ENCODE measurements around the gene SLC66A2. TPM values are rescaled to one million over a fixed set of nuclear protein-coding genes. Genes with fewer than 3 reads are reported as not detected.

The SLC66A2 gene
- total RNA-seq, 1 experiment from 2014 or later = 13.0 TPM

- Mint-ChIP-seq H3K4me3 (no peak overlapping the region), H3K27ac (no peak overlapping the region), H3K27me3 (ENCODE audit: low read depth) (peaks cover 89% of the 10 kb centered on the region), H3K9me3 (no peaks in the 10 kb centered on the region; a peak in 2 of 5 replicates), H3K36me3 (ENCODE audit: insufficient read depth in 1 of 3, low read depth in 3 of 3) (no peaks in the 10 kb centered on the region), H3K4me1 (peaks cover 39% of the 10 kb centered on the region in 2 experiments)
- H4K91ac ChIP-seq (ENCODE audit: insufficient read length, low read depth, low read length) = no peak overlapping the region
- no peak overlapping the region for H2BK15ac ChIP-seq (ENCODE audit: low read depth, low read length)
- no peaks in the 10 kb centered on the region for H3K9me3 ChIP-seq (ENCODE audit: control insufficient read depth, low read depth, low read length)
- no peak overlapping the region for H3K27ac ChIP-seq (ENCODE audit: insufficient read length, low read depth, low read length)
- H3K23me2 ChIP-seq (ENCODE audit: insufficient read length, low read depth, low read length, poor library complexity, severe bottlenecking) = no peaks in the 10 kb centered on the region
- no peaks in the 10 kb centered on the region for H3K79me1 ChIP-seq (ENCODE audit: insufficient read depth, low read depth, low read length, poor library complexity, severe bottlenecking)
- H3K14ac ChIP-seq (ENCODE audit: insufficient read depth, low read length) = no peak overlapping the region
- H2AK5ac ChIP-seq (ENCODE audit: insufficient read length, low read length) = no peak overlapping the region
- no peak overlapping the region for H4K8ac ChIP-seq (replicated peaks; ENCODE audit: insufficient read length, low read depth, low read length)
- H3K79me2 ChIP-seq (ENCODE audit: insufficient read depth, low read length) = no peaks in the 10 kb centered on the region
- H3K27me3 ChIP-seq (ENCODE audit: insufficient read depth, low read length) = peaks cover 32% of the 10 kb centered on the region; the same call in 1 of the 2 replicates
- no peak overlapping the region for H3K9ac ChIP-seq (ENCODE audit: extremely low read depth, insufficient read length, low read length)
- H2BK120ac ChIP-seq (ENCODE audit: low read depth, low read length, poor library complexity, severe bottlenecking) = no peak overlapping the region
- H4K20me1 ChIP-seq (ENCODE audit: control insufficient read depth, insufficient read depth, insufficient read length) = peaks cover 3% of the 10 kb centered on the region
- WGBS (ENCODE audit: extremely low coverage, insufficient read length, low lambda C conversion rate) = no CpG with 5 or more reads among the region's 29 CpGs
- no peak overlapping the region for H2BK20ac ChIP-seq (ENCODE audit: low read depth, low read length, poor library complexity, severe bottlenecking)
- H3K23ac ChIP-seq (ENCODE audit: insufficient read length, low read depth, low read length) = no peak overlapping the region
- no peak overlapping the region for H3T11ph ChIP-seq (ENCODE audit: low read length)
- no peak for DNase-seq
- no peak overlapping the region for H3K4me2 ChIP-seq (ENCODE audit: insufficient read depth, insufficient read length, low read length)
- peaks cover 4% of the 10 kb centered on the region; the same call in 1 of the 2 replicates for H3K4me1 ChIP-seq (ENCODE audit: insufficient read depth, low read length)
- no peak overlapping the region for H3K18ac ChIP-seq (ENCODE audit: insufficient read length, low read depth, low read length)
- no peak overlapping the region for H3K4ac ChIP-seq (ENCODE audit: low read depth, low read length)
- H3K56ac ChIP-seq (ENCODE audit: insufficient read length, low read depth, low read length) = no peak overlapping the region
- no peak for TF ChIP-seq CTCF (conservative IDR thresholded peaks at IDR 0.05)
- H4K5ac ChIP-seq (ENCODE audit: insufficient read length, low read depth, low read length) = no peak overlapping the region
- H2AFZ ChIP-seq (ENCODE audit: low read length) = no peak overlapping the region
- no peak overlapping the region for H2BK5ac ChIP-seq (ENCODE audit: insufficient read length, low read length)
- no peak overlapping the region for H2BK12ac ChIP-seq (ENCODE audit: insufficient read length, low read depth, low read length)
Measured at GRCh38 chr18:79961527-79962291, 10.3 kb upstream of the SLC66A2 start.
